WTC11 (cell line): Measurements from ENCODE around the gene TMEM45B.

ENCODE experiments used
- MXD4 ChIP-seq: fragments of 250-450 bp; sonication (Bioruptor Pico); IDR thresholded peaks from 2 replicates; pipeline ENCODE4 v1.8.0; 2021; ENCODE audit warnings: mild to moderate bottlenecking, moderate library complexity, borderline replicate concordance
- NFYB ChIP-seq: sonication (generic); formaldehyde crosslinking; conservative IDR thresholded peaks from 2 replicates; pipeline ENCODE4 v1.8.0; 2022; ENCODE audit warnings: low read depth, missing genetic modification reagents
- OVOL2 ChIP-seq: fragments of 250-450 bp; sonication (Bioruptor Pico); IDR thresholded peaks from 2 replicates; pipeline ENCODE4 v1.9.0; 2021; ENCODE audit warnings: mild to moderate bottlenecking, borderline replicate concordance
- TP53 ChIP-seq: sonication (generic); formaldehyde crosslinking; IDR thresholded peaks from 2 replicates; pipeline ENCODE4 v1.8.1; 2023; ENCODE audit warnings: mild to moderate bottlenecking, missing genetic modification reagents
- ZNF121 ChIP-seq: sonication (generic); formaldehyde crosslinking; IDR thresholded peaks from 2 replicates; pipeline ENCODE4 v1.8.0; 2023; ENCODE audit warnings: missing genetic modification reagents
- ZNF232 ChIP-seq: sonication (generic); formaldehyde crosslinking; IDR thresholded peaks from 2 replicates; pipeline ENCODE4 v1.8.0; 2022; ENCODE audit warnings: mild to moderate bottlenecking, missing genetic modification reagents
- ZNF263 ChIP-seq: sonication (generic); formaldehyde crosslinking; IDR thresholded peaks from 2 replicates; pipeline ENCODE4 v1.8.1; 2022; ENCODE audit warnings: low read depth, mild to moderate bottlenecking, moderate library complexity, missing genetic modification reagents
- TF ChIP-seq, protein P1 (sequence below): fragments of 200-600 bp; IDR thresholded peaks from 2 replicates; pipeline ENCODE4 v1.8.0; 2022; ENCODE audit warnings: antibody characterized with exemption
- TF ChIP-seq, protein P2 (sequence below): sonication (generic); formaldehyde crosslinking; IDR thresholded peaks from 2 replicates; pipeline ENCODE4 v1.8.1; 2023; ENCODE audit warnings: mild to moderate bottlenecking, missing genetic modification reagents
- TF ChIP-seq, protein P3 (sequence below): sonication (generic); formaldehyde crosslinking; conservative IDR thresholded peaks from 2 replicates; pipeline ENCODE4 v1.8.1; 2022; ENCODE audit warnings: mild to moderate bottlenecking, missing genetic modification reagents

DNA sequence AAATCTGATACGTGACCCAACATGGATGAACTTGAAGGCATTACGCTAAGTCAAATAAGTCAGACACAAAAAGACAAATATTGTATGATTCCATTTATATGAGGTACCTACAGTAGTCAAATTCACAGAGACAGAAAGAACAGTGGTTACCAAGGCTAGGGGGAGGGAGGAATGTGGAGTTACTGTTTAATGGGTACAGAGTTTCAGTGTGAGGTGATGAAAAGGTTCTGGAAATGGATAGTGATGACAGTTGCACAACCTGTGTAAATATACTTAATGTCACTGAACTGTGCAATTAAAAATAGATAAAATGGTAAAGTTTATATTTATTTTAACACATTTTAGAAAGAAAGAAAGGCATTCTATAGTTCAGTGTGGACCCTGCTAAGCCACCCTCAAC, 24.1 kb upstream of the TMEM45B start:
- TF ChIP-seq ZNF121 (CRISPR knock-in tag), result no peak
- TF ChIP-seq ZNF263, result no peak
- TF ChIP-seq, protein P1, sequence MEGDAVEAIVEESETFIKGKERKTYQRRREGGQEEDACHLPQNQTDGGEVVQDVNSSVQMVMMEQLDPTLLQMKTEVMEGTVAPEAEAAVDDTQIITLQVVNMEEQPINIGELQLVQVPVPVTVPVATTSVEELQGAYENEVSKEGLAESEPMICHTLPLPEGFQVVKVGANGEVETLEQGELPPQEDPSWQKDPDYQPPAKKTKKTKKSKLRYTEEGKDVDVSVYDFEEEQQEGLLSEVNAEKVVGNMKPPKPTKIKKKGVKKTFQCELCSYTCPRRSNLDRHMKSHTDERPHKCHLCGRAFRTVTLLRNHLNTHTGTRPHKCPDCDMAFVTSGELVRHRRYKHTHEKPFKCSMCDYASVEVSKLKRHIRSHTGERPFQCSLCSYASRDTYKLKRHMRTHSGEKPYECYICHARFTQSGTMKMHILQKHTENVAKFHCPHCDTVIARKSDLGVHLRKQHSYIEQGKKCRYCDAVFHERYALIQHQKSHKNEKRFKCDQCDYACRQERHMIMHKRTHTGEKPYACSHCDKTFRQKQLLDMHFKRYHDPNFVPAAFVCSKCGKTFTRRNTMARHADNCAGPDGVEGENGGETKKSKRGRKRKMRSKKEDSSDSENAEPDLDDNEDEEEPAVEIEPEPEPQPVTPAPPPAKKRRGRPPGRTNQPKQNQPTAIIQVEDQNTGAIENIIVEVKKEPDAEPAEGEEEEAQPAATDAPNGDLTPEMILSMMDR, result no peak
- no peak for TF ChIP-seq TP53
- TF ChIP-seq, protein P2, sequence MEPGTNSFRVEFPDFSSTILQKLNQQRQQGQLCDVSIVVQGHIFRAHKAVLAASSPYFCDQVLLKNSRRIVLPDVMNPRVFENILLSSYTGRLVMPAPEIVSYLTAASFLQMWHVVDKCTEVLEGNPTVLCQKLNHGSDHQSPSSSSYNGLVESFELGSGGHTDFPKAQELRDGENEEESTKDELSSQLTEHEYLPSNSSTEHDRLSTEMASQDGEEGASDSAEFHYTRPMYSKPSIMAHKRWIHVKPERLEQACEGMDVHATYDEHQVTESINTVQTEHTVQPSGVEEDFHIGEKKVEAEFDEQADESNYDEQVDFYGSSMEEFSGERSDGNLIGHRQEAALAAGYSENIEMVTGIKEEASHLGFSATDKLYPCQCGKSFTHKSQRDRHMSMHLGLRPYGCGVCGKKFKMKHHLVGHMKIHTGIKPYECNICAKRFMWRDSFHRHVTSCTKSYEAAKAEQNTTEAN (CRISPR knock-in tag), result no peak
- TF ChIP-seq, protein P3, sequence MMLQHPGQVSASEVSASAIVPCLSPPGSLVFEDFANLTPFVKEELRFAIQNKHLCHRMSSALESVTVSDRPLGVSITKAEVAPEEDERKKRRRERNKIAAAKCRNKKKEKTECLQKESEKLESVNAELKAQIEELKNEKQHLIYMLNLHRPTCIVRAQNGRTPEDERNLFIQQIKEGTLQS (CRISPR knock-in tag), result no peak
- TF ChIP-seq MXD4 (CRISPR knock-in tag), result no peak
- no peak for TF ChIP-seq NFYB (CRISPR knock-in tag)
- TF ChIP-seq ZNF232 (CRISPR knock-in tag), result no peak
- TF ChIP-seq OVOL2 (CRISPR knock-in tag), result no peak
